ENCODE data around the gene PLD4.

- no peak for TF ChIP-seq POLR2AphosphoS5 (IDR thresholded peaks at IDR 0.05; ENCODE audit: low read depth, low read length)
- no peak for TF ChIP-seq TAF1 (IDR thresholded peaks at IDR 0.05; ENCODE audit: borderline replicate concordance, insufficient read depth, low read length)
- no peak for TF ChIP-seq SIN3A (IDR thresholded peaks at IDR 0.05; ENCODE audit: borderline replicate concordance, insufficient read depth, low read length)
Measured at GRCh38 chr14:104956290-104956890, 31.7 kb downstream of the PLD4 start.
